Endothelial cell of umbilical vein (primary cell): ENCODE measurements around the gene COL1A2.

Experiments
- CTCF ChIP-seq, 2 donors: IDR thresholded peaks; 1 replicate in 1 of 2; 2 replicates in 1 of 2; pipeline ENCODE4 v1.5.1; 2011; ENCODE audit warnings: low read length in 2 of 2, mild to moderate bottlenecking in 2 of 2, moderate library complexity in 2 of 2, control low read depth in 1 of 2, inconsistent platforms in 1 of 2, low read depth in 1 of 2; ENCODE audit not compliant: insufficient read depth in 1 of 2; ENCODE audit errors: extremely low read depth in 1 of 2
- POLR2A ChIP-seq: IDR thresholded peaks from 2 replicates; pipeline ENCODE4 v1.6.1; 2012; ENCODE audit warnings: low read depth, mild to moderate bottlenecking, control low read depth, low read length

- TF ChIP-seq CTCF (IDR thresholded peaks at IDR 0.05; ENCODE audit: extremely low read depth in 1 of 2, insufficient read depth in 1 of 2, low read depth in 1 of 2, low read length in 2 of 2) (no peak), POLR2A (no peak)
These were observed 37.6 kb downstream of the COL1A2 start for GRCh38 chr7:94432281-94432670.
